ENCODE results near the gene PITX3. TPM values are rescaled to one million over a fixed set of nuclear protein-coding genes. Genes with fewer than 3 reads are reported as not detected.
"Not testable (repeated sequence)": the region's sequence is repeated elsewhere in the genome, so short reads cannot be mapped to it uniquely, and the experiment has no call there.

Gene PITX3
- total RNA-seq, 1 donor from 2014 or later = not detected

- ATAC-seq = peak; percentile 93
These were observed 15.4 kb downstream of the PITX3 start, which contains the start of gene ELOVL3 for GRCh38 chr10:102225646-102226541. ELOVL3 (plus strand) TSS chr10:102226299; CDS start chr10:102226549, 250 bp downstream.

DNA sequence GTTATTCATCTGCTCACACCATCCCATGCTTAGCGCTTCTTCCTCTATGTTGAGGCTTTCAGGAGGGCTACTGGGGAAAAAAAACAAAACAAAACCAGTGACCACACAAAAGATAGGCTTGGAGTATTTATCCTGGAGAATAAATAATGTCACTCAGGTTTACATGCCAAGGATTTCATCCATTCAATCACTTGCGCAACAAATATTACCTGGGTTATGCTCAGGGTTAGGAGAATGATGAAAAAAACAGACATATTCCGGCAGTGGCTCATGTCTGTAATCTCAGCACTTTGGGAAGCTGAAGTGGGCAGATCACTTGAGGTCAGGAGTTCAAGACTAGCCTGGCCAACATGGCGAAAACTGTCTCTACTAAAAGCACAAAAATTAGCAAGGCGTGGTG is 18.5 kb downstream of the PITX3 start:
- ATAC-seq = no peak

DNA sequence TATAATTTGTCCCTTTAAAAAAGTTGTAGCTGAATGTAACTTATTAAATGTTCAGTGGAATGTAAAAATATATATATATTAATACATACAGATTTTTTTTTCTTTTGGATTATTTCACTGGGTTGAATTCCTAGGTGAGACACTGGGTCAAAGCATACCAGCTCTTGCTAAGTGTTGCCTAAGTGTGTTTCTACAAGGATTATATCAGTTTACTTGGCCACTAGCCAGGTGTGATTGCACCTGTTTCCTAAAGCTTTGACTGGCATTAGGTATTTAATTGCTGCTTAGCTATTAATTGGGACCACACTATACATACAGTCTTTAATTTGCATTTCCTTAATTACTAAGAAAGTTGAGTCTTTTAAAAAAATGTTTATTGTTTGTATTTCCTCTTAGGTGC is 20.7 kb downstream of the PITX3 start:
- ATAC-seq = no peak

DNA sequence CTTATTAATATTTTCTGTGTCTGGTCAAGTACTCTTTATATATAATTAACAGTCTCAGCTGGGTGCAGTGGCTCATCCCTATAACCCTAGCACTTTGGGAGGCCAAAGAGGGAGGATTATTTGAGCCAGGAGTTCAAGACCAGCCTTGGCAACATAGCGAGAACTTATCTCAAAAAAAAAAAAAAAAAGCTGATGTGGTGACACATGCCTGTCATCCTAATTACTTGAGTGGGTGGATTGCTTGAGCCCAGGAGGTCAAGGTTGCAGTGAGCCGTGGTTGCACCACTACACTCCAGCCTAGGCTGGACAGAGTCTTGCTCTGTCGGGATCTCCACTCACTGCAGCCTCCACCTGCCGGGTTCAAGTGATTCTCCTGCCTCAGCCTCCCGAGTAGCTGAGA is 21.9 kb downstream of the PITX3 start:
- ATAC-seq = no peak

GRCh38 chr10:102213599-102213998 is 27.7 kb downstream of the PITX3 start:
- not testable (repeated sequence) for ATAC-seq

DNA sequence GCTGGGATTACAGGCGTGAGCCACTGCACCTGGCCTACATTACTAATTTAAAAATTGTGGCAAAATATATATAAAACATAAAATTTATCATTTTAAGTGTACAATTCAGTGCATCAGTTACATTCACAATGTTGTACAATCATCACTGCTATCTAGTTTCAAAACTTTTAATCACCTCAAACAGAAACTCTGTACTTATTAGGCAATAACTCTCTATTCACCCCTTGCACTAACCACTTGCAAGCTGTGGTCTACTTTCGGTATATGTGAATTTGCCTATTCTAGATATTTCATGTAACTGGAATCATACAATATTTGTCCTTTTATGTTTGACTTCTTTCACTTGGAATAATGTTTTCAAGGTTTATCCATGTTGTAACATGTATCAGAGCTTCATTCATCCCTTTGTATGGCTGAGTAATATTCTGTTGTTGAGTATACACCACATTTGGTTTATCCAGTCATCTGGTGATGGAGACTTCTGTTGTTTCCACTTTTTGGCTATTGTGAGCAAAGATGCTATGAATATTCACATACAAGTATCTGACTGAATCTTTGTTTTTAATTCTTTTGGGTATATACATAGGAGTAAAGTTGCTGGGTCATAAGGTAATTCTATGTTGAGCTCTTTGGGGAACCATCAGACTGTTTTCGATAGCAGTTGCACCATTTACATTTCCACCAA is 29.6 kb downstream of the PITX3 start:
- no peak for ATAC-seq

GRCh38 chr10:102208311-102209035 is 32.8 kb downstream of the PITX3 start:
- ATAC-seq = no peak

GRCh38 chr10:102202386-102202785 is 38.9 kb downstream of the PITX3 start:
- no peak for ATAC-seq

DNA sequence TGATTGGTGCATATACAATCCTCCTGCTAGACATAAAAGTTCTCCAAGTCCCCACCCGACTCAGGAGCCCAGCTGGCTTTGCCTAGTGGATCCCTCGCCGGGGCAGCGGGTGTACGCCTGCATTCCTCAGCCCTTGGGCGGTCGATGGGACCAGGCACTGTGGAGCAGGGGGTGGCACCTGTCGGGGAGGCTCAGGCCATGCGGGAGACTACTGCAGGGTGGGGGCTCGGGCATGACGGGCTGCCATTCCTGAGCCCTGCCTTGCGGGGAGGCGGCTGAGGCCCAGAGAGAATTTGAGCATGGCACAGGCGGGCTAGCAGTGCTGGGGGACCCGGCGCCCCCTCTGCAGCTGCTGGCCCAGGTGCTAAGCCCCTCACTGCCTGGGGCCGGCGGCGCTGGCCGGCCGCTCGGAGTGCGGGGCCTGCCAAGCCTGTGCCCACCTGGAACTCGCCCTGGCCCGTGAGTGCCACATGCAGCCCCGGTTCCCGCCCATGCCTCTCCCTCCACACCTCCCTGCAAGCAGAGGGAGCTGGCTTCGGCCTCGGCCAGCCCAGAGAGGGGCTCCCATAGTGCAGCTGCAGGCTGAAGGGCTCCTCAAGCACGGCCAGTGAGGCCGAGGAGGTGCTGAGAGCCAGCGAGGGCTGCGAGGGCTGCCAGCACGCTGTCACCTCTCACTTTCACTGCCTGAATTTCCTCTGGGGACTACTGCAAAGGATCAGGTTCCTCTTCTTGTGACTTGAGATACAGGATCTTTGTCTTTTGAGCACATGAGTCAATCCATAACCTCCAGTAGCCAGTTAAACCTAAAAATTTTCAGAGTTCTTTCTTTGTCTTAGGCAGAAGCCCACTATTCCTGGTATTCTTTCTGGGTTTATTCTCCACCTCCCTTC is 40.3 kb downstream of the PITX3 start:
- ATAC-seq = no peak

DNA sequence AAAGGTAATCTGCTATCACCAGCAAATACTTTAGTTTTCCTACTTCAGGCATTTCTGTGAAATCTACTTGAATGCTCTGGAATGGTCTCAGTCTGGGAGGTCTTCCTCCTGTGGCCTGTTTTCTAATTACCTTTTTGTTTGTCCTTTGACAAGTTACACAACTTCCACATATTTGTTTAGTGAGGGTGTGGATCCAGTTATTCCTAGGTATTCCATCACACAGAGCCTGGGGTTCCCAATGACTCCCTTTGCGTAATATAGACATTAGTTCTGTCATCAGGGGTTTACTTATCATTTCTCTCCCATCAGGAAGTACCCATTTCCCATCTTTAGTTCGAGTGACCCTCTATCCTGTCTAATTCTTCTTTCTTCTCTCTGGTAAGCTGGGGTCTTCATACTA is 43.3 kb downstream of the PITX3 start:
- no peak for ATAC-seq

DNA sequence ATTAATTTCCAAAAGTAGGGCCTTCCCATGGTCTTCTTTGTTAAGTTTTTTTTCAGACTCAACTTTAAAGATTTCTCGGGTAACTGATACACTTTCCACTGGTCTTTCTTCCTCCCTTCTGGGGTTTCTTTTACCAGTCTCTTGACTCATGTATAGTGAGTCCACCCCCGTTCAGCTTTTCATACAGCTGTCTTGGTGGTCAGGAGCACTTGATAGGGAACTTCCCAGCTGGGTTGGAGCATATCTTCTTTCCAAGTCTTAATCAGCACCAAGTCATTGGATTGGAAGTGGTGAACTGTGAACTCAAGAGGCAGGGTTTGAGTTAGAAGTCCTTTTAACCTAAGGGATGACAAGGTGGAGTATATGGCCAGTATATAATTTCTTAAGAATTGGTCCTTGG is 44.4 kb downstream of the PITX3 start:
- no peak for ATAC-seq

- ATAC-seq = no peak
These were observed 45.9 kb downstream of the PITX3 start for GRCh38 chr10:102195296-102195870.

- ATAC-seq = no peak
These were observed 49.4 kb downstream of the PITX3 start for GRCh38 chr10:102191956-102192355.

DNA sequence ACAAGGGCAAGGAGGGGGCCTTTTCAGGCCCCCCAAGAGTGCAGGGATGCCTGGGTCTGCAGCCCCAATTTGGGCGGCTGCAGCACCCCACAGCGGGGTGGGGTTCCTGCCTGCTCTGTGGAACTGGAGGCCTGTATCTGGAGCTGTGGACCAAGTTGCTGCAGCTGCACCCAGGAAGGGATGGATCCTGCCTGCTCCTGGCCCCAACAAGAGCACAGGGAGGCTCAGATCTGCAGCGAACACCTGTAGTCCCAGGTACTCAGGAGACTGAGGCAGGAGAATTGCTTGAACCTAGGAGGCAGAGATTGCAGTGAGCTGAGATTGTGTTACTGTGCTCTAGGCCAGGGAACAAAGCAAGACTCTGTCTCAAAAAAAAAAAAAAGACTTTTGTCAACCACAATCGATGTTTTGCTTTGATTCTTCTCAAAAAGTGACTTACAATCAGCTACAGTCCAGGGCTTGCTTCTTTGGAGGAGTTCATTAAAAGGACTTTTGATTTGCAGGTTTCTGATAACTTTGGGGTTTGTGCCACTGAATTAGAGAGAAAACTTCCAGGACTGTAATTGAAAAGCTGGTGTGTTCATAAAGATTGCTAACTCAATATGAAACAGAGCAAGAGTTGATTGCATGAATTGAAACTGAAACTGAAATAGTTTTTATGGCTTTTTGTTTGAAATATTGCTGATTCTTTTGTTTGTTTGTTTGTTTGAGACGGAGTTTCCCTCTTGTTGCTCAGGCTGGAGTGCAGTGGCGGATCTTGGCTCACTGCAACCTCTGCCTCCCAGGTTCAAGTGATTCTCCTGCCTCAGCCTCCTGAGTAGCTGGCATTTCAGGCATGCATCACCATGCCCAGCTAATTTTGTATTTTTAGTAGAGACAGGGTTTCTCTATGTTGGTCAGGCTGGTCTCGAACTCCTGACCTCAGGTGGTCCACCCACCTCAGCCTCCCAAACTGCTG is 52.1 kb downstream of the PITX3 start:
- ATAC-seq = peak; percentile 10

DNA sequence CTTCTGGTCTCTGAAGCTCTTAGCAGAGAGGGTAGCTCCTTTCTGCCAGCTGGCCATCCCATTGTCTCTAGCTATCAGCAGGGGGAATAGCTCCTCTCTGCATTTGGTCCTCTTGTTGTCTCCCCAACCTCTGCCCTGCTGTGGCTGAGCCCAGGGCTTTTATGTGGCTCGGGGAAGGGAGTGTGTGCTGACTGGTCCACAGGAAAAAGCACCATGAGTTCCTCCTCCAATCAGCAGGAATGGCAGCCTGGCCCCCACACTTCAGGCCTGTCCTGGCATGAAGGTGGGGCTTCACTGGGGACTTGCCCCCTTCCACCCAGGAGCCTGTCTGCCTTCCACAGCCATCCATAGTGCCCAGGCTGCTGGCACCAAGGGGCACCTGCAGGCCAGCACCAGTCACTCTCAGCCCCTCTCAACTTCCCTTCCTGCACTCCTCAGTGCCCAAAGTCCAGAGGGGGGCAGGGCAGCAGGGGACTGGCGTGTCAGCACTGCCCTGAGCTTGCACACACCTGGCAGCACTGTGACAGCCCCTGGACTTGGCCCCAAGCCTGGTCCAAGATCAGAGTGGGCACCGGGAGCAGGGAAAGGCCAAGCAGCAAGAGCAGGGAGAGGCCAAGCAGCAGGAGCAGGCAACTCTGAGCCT is 52.9 kb downstream of the PITX3 start:
- ATAC-seq = peak; percentile 36

- ATAC-seq = peak; percentile 41
These were observed 55.3 kb downstream of the PITX3 start for GRCh38 chr10:102185811-102186527.

- no peak for ATAC-seq
These were observed 56.0 kb downstream of the PITX3 start for GRCh38 chr10:102185272-102185671.

DNA sequence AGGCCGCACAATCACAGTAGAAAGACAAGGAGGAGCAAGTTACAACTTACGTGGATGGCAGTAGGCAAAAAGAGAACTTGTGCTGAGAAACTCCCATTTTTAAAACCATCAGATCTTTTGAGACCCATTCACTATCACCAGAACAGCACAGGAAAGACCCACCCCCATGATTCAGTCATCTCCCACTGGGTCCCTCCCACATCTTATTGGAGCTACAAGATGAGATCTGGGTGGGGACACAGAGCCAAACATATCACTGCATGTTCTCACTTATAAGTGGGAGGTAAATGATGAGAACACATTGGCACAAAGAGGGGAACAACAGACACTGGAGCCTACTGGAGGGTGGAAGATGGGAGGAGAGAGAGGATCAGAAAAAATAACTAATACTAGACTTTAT is 56.7 kb downstream of the PITX3 start:
- no peak for ATAC-seq

Data from esophagus mucosa (tissue), 1 donor.